Muscle of back (tissue), 11 donors: Measurements from ENCODE around the gene ZCCHC7. TPM values are rescaled to one million over a fixed set of nuclear protein-coding genes. Genes with fewer than 3 reads are reported as not detected.
A peak's percentile ranks its signal among the peaks of the same experiment; 100 is the strongest.

Experiments used
- DNase-seq, 3 donors: peaks; one replicate each; pipeline versions ENCODE4 v3.0.0 to v3.0.0-alpha.2; 2013
- polyA plus RNA-seq, 10 donors: library from polyadenylated mRNA; unstranded; fragments of 120-200 nt; gene quantifications; one replicate each; pipeline ENCODE4 v1.2.1, GENCODE V29; 2013; ENCODE audit not compliant: insufficient read length in 10 of 10

Gene ZCCHC7
- polyA plus RNA-seq, 10 donors, result 11.8 to 17.5 (median 13.2) TPM

GRCh38 chr9:37336150-37336549 is 215.8 kb downstream of the ZCCHC7 start:
- DNase-seq, result no peak

- DNase-seq, result no peak
Observed at GRCh38 chr9:37337301-37337890, 217.0 kb downstream of the ZCCHC7 start.

- no peak for DNase-seq
Observed at GRCh38 chr9:37338218-37338617, 217.8 kb downstream of the ZCCHC7 start.

GRCh38 chr9:37339923-37340322 is 219.5 kb downstream of the ZCCHC7 start:
- no peak for DNase-seq

- no peak for DNase-seq
Observed at GRCh38 chr9:37340961-37341360, 220.6 kb downstream of the ZCCHC7 start.

GRCh38 chr9:37341704-37342103 is 221.3 kb downstream of the ZCCHC7 start:
- no peak for DNase-seq

GRCh38 chr9:37342493-37342892 is 222.1 kb downstream of the ZCCHC7 start:
- no peak for DNase-seq

- DNase-seq, result no peak
Observed at GRCh38 chr9:37342895-37343294, 222.5 kb downstream of the ZCCHC7 start.

- no peak for DNase-seq
Observed at GRCh38 chr9:37343724-37344123, 223.3 kb downstream of the ZCCHC7 start.

- no peak for DNase-seq
Observed at GRCh38 chr9:37345038-37345437, 224.7 kb downstream of the ZCCHC7 start.

- no peak for DNase-seq
Observed at GRCh38 chr9:37348917-37349316, 228.5 kb downstream of the ZCCHC7 start.

GRCh38 chr9:37350486-37351190 is 230.3 kb downstream of the ZCCHC7 start:
- no peak for DNase-seq

GRCh38 chr9:37353791-37354190 is 233.4 kb downstream of the ZCCHC7 start:
- DNase-seq, result no peak

GRCh38 chr9:37362430-37362829 is 242.1 kb downstream of the ZCCHC7 start:
- no peak for DNase-seq

GRCh38 chr9:37363124-37363523 is 242.8 kb downstream of the ZCCHC7 start:
- no peak for DNase-seq

- no peak for DNase-seq
Observed at GRCh38 chr9:37364136-37364535, 243.8 kb downstream of the ZCCHC7 start.

GRCh38 chr9:37364751-37365360 is 244.5 kb downstream of the ZCCHC7 start:
- no peak for DNase-seq

- DNase-seq, result no peak
Observed at GRCh38 chr9:37369671-37370070, 249.3 kb downstream of the ZCCHC7 start.

GRCh38 chr9:37370282-37370681 is 249.9 kb downstream of the ZCCHC7 start:
- no peak for DNase-seq

- DNase-seq, result no peak
Observed at GRCh38 chr9:37370968-37371563, 250.7 kb downstream of the ZCCHC7 start.

GRCh38 chr9:37371565-37372464 is 251.4 kb downstream of the ZCCHC7 start:
- DNase-seq, result peak in 1 of 3 donors; percentile 36

- DNase-seq, result no peak
Observed at GRCh38 chr9:37372839-37373238, 252.5 kb downstream of the ZCCHC7 start.
